ENCODE results near the gene SSH3.

GRCh38 chr11:67347964-67348749, 44.8 kb downstream of the SSH3 start:
- TF ChIP-seq POLR2A (IDR thresholded peaks at IDR 0.05; ENCODE audit: low read length) (no peak), GATA1 (IDR thresholded peaks at IDR 0.05; ENCODE audit: low read depth, low read length) (no peak)
